Tibial artery (tissue), 4 donors: ENCODE data around the gene NHSL1.

Experiments
- DNase-seq, 2 donors: peaks; one replicate each; pipeline ENCODE4 v3.0.0-alpha.2; 2019
- H3K27ac ChIP-seq, 2 donors: fragments of 200-600 bp; sonication (generic) in 1 of 2; 1 replicate in 1 of 2; 2 replicates in 1 of 2; pipeline ENCODE4 v1.5.1; 2018 to 2019; ENCODE audit warnings: mild to moderate bottlenecking in 1 of 2
- H3K27me3 ChIP-seq, 2 donors: fragments of 200-600 bp; sonication (generic) in 1 of 2; one replicate each; pipeline versions ENCODE4 v1.5.1 to v1.6.0; 2016 to 2019
- H3K36me3 ChIP-seq, 3 donors: fragments of 200-600 bp; sonication (generic) in 2 of 3; one replicate each; pipeline ENCODE4 v1.5.1; 2016 to 2019; ENCODE audit warnings: mild to moderate bottlenecking in 2 of 3
- H3K4me1 ChIP-seq, 4 donors: fragments of 200-600 bp; sonication (generic) in 2 of 4; 1 replicate in 3 of 4; 2 replicates in 1 of 4; pipeline ENCODE4 v1.5.1; 2016 to 2019
- H3K4me3 ChIP-seq, 2 donors: fragments of 200-600 bp; sonication (generic) in 1 of 2; 1 replicate in 1 of 2; 2 replicates in 1 of 2; pipeline ENCODE4 v1.5.1; 2018 to 2019; ENCODE audit warnings: mild to moderate bottlenecking in 2 of 2
- H3K9me3 ChIP-seq, 3 donors: fragments of 200-600 bp; sonication (generic) in 1 of 3; one replicate each; pipeline ENCODE4 v1.5.1; 2016 to 2019
- intact Hi-C: fragments of 100-400 bp; cut with DNase I; formaldehyde crosslinking; loops from one replicate; pipeline ENCODE4 v1.15.0; 2023; ENCODE audit warnings: low total_unique reads
- TF ChIP-seq, protein P1 (sequence below), 2 experiments: fragments of 200-600 bp in 1 of 2; fragments of 450-650 bp in 1 of 2; IDR thresholded peaks; one replicate each; pipeline ENCODE4 v1.5.1; 2017 to 2019; ENCODE audit warnings: antibody characterized with exemption in 2 of 2, mild to moderate bottlenecking in 1 of 2, moderate library complexity in 1 of 2

The NHSL1 gene

DNA sequence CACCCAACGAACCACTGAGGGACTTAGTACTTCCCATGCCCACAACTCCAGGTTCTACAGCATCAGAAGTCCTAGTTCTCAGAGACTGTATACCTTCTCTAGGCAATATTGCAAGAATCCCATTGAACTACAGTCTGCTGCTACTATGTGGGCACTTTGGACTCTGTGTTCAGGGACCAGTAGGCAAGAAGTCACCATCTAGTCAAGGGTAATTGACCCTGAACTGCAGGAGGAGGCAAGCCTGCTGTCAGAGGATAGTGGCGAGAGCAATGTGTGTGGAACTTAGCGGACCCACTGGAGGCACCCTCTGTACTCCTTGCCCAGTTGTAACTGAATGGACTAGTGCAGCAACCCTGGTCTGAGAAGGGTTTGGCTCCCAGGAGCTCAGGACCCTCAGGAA lies 79.5 kb downstream of the NHSL1 start:
- H3K36me3 ChIP-seq: peaks cover 5 to 59% (median 8%) of the 10 kb centered on the region in 3 donors
- no peak overlapping the region for H3K27ac ChIP-seq
- no peak overlapping the region for H3K4me3 ChIP-seq
- H3K27me3 ChIP-seq: no peaks in the 10 kb centered on the region
- TF ChIP-seq, protein P1, sequence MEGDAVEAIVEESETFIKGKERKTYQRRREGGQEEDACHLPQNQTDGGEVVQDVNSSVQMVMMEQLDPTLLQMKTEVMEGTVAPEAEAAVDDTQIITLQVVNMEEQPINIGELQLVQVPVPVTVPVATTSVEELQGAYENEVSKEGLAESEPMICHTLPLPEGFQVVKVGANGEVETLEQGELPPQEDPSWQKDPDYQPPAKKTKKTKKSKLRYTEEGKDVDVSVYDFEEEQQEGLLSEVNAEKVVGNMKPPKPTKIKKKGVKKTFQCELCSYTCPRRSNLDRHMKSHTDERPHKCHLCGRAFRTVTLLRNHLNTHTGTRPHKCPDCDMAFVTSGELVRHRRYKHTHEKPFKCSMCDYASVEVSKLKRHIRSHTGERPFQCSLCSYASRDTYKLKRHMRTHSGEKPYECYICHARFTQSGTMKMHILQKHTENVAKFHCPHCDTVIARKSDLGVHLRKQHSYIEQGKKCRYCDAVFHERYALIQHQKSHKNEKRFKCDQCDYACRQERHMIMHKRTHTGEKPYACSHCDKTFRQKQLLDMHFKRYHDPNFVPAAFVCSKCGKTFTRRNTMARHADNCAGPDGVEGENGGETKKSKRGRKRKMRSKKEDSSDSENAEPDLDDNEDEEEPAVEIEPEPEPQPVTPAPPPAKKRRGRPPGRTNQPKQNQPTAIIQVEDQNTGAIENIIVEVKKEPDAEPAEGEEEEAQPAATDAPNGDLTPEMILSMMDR (IDR thresholded peaks at IDR 0.05): no peak
- intact Hi-C loops: no loop called here
- no peaks in the 10 kb centered on the region for H3K9me3 ChIP-seq
- H3K4me1 ChIP-seq: no peaks in the 10 kb centered on the region
- no peak for DNase-seq

DNA sequence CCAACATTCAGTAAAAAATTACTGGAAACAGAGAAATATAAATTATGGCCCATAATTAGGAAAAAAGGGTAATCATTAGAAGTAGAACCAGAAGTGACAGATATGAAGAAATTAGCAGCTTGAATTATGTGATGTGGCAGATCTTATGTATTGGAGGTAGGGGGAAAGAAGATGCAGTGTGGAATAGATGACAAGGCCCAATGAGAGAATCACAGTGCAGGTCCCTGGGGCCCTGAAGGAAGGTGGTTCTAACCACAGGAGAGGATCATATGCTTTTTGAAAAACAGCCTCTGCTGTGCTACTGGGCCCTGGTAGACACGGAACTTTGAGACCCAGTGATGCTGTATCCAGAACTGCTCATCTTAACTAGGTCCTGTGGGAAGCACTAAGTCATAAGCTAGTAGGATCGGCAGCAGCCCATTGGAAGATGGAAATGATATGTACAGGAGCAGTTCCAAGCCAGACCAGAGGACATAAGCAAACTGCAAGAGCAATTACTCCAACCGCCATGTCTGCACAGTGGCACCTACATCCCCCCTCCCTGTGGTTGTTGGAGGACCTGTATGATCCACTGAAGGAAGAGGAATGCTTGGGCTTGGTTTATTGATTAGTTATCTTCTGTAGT lies 81.1 kb downstream of the NHSL1 start:
- Histone ChIP-seq H3K9me3 (no peaks in the 10 kb centered on the region), H3K4me3 (no peak overlapping the region), H3K27ac (no peak overlapping the region), H3K27me3 (no peaks in the 10 kb centered on the region), H3K36me3 (peaks cover 18 to 68% (median 18%) of the 10 kb centered on the region in 3 donors), H3K4me1 (no peaks in the 10 kb centered on the region)
- TF ChIP-seq, protein P1 (IDR thresholded peaks at IDR 0.05): no peak
- intact Hi-C loops: no loop called here
- DNase-seq: no peak

DNA sequence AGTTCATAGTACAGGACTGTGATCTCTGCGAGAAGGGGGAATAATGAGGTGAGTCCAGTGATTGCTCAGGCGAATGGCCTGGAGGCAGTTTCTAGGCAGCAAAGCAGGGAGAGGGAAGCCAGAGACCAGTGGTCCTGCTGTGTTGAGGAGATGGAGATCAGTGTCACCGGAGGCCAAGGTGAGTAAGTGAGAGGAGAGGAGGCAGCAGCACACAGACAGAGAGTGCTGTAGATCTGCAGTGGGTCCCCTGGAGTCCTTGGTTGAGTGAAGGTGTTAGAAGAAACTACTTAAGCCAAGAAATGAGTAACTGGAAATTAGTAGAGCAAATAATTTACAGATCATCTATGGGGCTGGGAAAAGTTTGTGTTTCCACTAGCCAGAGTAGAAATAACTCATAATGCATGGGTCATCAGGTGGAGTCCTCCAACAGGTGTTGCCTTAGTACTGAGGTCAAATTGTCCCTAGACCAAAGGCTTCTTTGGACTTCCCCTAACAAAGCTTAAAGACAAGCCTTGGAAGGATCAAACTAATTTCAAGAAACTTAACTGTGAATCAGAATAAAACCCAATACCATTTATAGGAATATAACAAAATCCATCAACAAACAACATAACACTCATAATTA lies 81.7 kb downstream of the NHSL1 start:
- Histone ChIP-seq H3K36me3 (peaks cover 24 to 74% (median 25%) of the 10 kb centered on the region in 3 donors), H3K4me1 (no peaks in the 10 kb centered on the region), H3K27ac (no peak overlapping the region), H3K9me3 (no peaks in the 10 kb centered on the region), H3K27me3 (no peaks in the 10 kb centered on the region), H3K4me3 (no peak overlapping the region)
- intact Hi-C loops: no loop called here
- DNase-seq: no peak
- TF ChIP-seq, protein P1 (IDR thresholded peaks at IDR 0.05): no peak

DNA sequence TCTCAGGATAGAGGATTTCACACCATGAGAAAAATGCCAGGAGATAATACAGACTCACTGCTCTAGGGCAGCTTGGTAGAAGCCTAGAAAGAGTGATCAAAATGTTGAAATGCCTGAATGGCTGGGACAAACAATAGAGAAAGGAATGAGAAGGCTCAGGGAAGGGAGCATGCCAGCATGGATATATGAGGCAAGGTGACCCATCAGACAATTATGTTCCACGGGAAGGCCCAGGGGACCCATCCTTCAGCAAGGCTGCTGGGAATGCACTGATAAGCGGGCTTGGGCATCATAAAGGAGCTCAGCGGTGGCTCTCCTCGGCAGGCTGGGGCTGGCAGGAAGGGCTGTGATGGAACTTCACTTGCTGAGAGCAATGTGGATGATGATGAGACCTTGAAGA lies 83.1 kb downstream of the NHSL1 start:
- H3K36me3 ChIP-seq: peaks cover 36 to 88% (median 39%) of the 10 kb centered on the region in 3 donors
- TF ChIP-seq, protein P1 (IDR thresholded peaks at IDR 0.05): no peak
- no peaks in the 10 kb centered on the region for H3K4me1 ChIP-seq
- H3K4me3 ChIP-seq: no peak overlapping the region
- DNase-seq: no peak
- no peaks in the 10 kb centered on the region for H3K9me3 ChIP-seq
- H3K27me3 ChIP-seq: no peaks in the 10 kb centered on the region
- H3K27ac ChIP-seq: no peak overlapping the region
- intact Hi-C loops: no loop called here

DNA sequence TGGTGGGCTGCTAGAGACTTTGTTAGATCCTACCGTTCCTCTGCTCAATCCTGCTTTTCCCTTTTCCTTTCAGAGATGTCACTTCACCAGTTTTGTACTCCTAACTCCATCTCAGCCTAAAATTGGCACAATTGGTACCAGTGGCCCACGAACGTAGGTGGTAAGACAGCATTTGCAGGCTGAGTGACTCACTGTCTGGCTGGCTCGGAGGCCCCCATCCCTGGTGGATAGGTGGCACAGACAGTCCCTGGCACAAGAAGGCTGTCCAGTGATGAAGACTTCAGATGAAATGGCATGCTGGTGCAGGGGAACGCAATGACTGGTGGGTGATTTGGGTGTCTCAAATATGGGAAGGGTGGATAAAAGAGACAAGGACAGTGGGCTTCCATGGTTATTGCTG lies 84.2 kb downstream of the NHSL1 start:
- Histone ChIP-seq H3K4me1 (no peaks in the 10 kb centered on the region), H3K27me3 (no peaks in the 10 kb centered on the region), H3K4me3 (no peak overlapping the region), H3K36me3 (peaks cover 45 to 97% (median 47%) of the 10 kb centered on the region in 3 donors), H3K9me3 (no peaks in the 10 kb centered on the region), H3K27ac (no peak overlapping the region)
- intact Hi-C loops: no loop called here
- no peak for DNase-seq
- TF ChIP-seq, protein P1 (IDR thresholded peaks at IDR 0.05): no peak
